Fibroblast of skin of back (primary cell): Measurements from ENCODE around the gene PDGFB.
"Not testable (repeated sequence)": the region's sequence is repeated elsewhere in the genome, so short reads cannot be mapped to it uniquely, and the experiment has no call there.

Source experiments
- DNase-seq: peaks from one replicate; pipeline ENCODE4 v3.0.0-alpha.2; 2013

The PDGFB gene

GRCh38 chr22:39225591-39225990, 19.2 kb downstream of the PDGFB start:
- no peak for DNase-seq

GRCh38 chr22:39224550-39224949, 20.2 kb downstream of the PDGFB start:
- DNase-seq: no peak

- DNase-seq: no peak
Observed at GRCh38 chr22:39223091-39223710, 21.6 kb downstream of the PDGFB start.

GRCh38 chr22:39221999-39222686, 22.6 kb downstream of the PDGFB start:
- DNase-seq: no peak

GRCh38 chr22:39220890-39221850, 23.6 kb downstream of the PDGFB start:
- no peak for DNase-seq

- DNase-seq: no peak
Observed at GRCh38 chr22:39220450-39220849, 24.3 kb downstream of the PDGFB start.

GRCh38 chr22:39219071-39220039, 25.4 kb downstream of the PDGFB start:
- no peak for DNase-seq

GRCh38 chr22:39218432-39218831, 26.4 kb downstream of the PDGFB start:
- DNase-seq: not testable (repeated sequence)

GRCh38 chr22:39216143-39216490, 28.7 kb downstream of the PDGFB start:
- no peak for DNase-seq

GRCh38 chr22:39215426-39216142, 29.2 kb downstream of the PDGFB start:
- DNase-seq: no peak

- DNase-seq: no peak
Observed at GRCh38 chr22:39215070-39215396, 29.7 kb downstream of the PDGFB start.

GRCh38 chr22:39214383-39215069, 30.3 kb downstream of the PDGFB start:
- DNase-seq: no peak

GRCh38 chr22:39214006-39214382, 30.8 kb downstream of the PDGFB start:
- DNase-seq: no peak

GRCh38 chr22:39212721-39213376, 31.9 kb downstream of the PDGFB start:
- no peak for DNase-seq

GRCh38 chr22:39209756-39210155, 35.0 kb downstream of the PDGFB start:
- no peak for DNase-seq

- DNase-seq: no peak
Observed at GRCh38 chr22:39208013-39208680, 36.6 kb downstream of the PDGFB start.

- DNase-seq: no peak
Observed at GRCh38 chr22:39207141-39208012, 37.4 kb downstream of the PDGFB start.

GRCh38 chr22:39206491-39206890, 38.3 kb downstream of the PDGFB start:
- DNase-seq: no peak
